Uterus (tissue), 2 donors: Measurements from ENCODE around the gene ZCCHC7.
"Not testable (repeated sequence)": the region's sequence is repeated elsewhere in the genome, so short reads cannot be mapped to it uniquely, and the experiment has no call there.

Experiments
- POLR2A ChIP-seq, 2 donors: fragments of 450-650 bp; IDR thresholded peaks; one replicate each; pipeline ENCODE4 v1.6.1; 2016; ENCODE audit warnings: antibody characterized with exemption in 2 of 2, mild to moderate bottlenecking in 1 of 2, moderate library complexity in 1 of 2
- TF ChIP-seq, protein P1 (sequence below), 4 experiments: fragments of 200-600 bp in 2 of 4; fragments of 450-650 bp in 2 of 4; sonication (generic) in 2 of 4; IDR thresholded peaks; one replicate each; pipeline ENCODE4 v1.5.1; 2016 to 2019; ENCODE audit warnings: antibody characterized with exemption in 4 of 4, mild to moderate bottlenecking in 2 of 4, moderate library complexity in 1 of 4

- TF ChIP-seq, protein P1, sequence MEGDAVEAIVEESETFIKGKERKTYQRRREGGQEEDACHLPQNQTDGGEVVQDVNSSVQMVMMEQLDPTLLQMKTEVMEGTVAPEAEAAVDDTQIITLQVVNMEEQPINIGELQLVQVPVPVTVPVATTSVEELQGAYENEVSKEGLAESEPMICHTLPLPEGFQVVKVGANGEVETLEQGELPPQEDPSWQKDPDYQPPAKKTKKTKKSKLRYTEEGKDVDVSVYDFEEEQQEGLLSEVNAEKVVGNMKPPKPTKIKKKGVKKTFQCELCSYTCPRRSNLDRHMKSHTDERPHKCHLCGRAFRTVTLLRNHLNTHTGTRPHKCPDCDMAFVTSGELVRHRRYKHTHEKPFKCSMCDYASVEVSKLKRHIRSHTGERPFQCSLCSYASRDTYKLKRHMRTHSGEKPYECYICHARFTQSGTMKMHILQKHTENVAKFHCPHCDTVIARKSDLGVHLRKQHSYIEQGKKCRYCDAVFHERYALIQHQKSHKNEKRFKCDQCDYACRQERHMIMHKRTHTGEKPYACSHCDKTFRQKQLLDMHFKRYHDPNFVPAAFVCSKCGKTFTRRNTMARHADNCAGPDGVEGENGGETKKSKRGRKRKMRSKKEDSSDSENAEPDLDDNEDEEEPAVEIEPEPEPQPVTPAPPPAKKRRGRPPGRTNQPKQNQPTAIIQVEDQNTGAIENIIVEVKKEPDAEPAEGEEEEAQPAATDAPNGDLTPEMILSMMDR (IDR thresholded peaks at IDR 0.05): not testable (repeated sequence)
- TF ChIP-seq POLR2A (IDR thresholded peaks at IDR 0.05): not testable (repeated sequence)
Measured at GRCh38 chr9:37291612-37292238, 171.4 kb downstream of the ZCCHC7 start.
